HG02588 (cell line): ENCODE measurements around the gene CAMKMT.
A peak's percentile ranks its signal among the peaks of the same experiment; 100 is the strongest.
"Not testable (repeated sequence)": the region's sequence is repeated elsewhere in the genome, so short reads cannot be mapped to it uniquely, and the experiment has no call there.

Source experiments
- ATAC-seq: cut with Tn5 transposase; IDR thresholded peaks from one replicate; pipeline ENCODE4 v1.9.1; 2021; ENCODE audit warnings: mild to moderate bottlenecking, moderate library complexity; ENCODE audit not compliant: unreplicated experiment

The CAMKMT gene

GRCh38 chr2:44358503-44358902, 3.2 kb upstream of the CAMKMT start:
- no peak for ATAC-seq

DNA sequence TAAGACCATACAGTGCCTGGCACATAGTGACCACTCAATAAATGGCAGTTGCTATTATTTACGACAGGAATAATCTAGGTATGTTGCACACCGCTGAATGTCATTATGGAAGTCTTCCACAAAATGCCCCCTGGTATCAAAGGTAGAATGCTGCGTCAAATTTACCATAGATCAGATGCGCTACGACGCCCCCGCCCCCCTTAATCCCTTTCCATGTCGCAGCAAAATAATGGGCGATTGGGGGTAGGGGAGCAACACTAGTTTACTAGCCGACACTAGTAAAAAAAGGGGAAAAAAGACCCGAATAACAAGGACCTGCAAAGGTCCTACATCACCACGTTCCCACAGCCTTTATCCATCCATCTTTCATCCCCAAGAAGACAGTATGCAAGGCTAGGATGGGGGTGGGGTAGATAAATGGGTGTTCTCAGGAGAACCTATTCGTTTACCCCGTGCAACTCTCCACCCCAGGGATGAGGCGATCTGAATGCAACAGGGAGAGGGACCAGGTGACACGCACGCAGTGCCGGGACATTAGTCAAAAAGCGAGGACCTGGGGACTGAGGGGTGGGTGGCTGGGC, 908 bp upstream of the CAMKMT start:
- ATAC-seq, result peak; percentile 17

- ATAC-seq, result peak; percentile 19
Observed at GRCh38 chr2:44362207-44363015, 664 bp downstream of the CAMKMT start.

- ATAC-seq, result no peak
Observed at GRCh38 chr2:44364604-44365003, 2.9 kb downstream of the CAMKMT start.

GRCh38 chr2:44367591-44367990, 5.8 kb downstream of the CAMKMT start:
- no peak for ATAC-seq

- ATAC-seq, result no peak
Observed at GRCh38 chr2:44369392-44369791, 7.6 kb downstream of the CAMKMT start.

DNA sequence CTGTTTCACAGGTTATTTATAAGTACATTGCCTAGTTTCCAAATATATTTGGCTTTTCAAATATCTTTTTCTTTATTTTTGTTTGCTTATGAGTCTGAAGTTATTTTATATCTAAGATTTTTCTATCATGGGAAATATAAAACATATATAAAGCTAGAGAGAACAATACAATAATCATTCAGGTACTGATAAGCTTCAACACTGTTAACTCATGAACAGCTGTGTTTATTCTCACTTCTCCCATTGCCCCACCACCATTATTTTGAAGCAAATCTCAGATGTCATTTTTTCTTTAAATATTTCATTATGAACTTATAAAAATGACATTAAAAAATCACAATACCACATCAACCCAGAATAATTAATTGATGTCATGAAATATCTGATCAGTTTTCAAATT, 9.7 kb downstream of the CAMKMT start:
- no peak for ATAC-seq

- no peak for ATAC-seq
Observed at GRCh38 chr2:44372246-44372645, 10.5 kb downstream of the CAMKMT start.

- no peak for ATAC-seq
Observed at GRCh38 chr2:44377486-44377885, 15.7 kb downstream of the CAMKMT start.

DNA sequence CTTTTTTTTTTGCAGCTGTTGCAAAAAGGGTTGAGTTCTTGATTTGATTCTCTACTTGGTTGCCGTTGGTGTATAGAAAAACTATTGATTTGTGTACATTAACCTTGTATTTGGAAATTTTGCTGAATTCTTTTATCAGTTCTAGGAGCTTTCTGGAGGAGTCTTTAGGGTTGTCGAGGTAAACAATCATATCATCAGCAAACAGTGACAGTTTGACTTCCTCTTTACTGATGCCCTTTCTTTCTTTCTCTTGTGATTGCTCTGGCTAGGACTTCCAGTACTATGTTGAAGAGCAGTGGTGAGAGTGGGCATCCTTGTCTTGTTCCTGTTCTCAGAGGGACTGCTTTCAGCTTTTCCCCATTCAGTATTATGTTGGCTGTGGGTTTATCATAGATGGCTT, 23.5 kb downstream of the CAMKMT start:
- ATAC-seq, result not testable (repeated sequence)

DNA sequence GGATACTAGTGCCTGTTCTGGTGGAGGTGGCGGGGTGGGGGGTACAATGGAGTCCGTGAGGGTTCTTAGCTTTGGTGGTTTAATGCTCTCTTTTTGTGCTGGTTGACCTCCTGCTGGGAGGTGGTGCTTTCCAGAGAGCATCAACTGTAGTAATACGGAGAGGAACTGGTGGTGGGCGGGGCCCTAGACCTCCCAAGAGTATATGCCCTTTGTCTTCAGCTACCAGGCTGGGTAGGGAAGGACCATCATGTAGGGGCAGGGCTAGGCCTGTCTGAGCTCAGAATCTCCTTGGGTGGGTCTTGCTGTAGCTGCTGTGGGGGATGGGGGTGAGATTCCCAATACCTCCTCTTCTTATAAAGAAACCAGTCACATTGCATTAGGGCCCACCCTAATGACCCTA, 27.1 kb downstream of the CAMKMT start:
- no peak for ATAC-seq

GRCh38 chr2:44389895-44390294, 28.1 kb downstream of the CAMKMT start:
- ATAC-seq, result no peak

- ATAC-seq, result no peak
Observed at GRCh38 chr2:44392338-44392943, 30.7 kb downstream of the CAMKMT start.

- ATAC-seq, result no peak
Observed at GRCh38 chr2:44397447-44398175, 35.9 kb downstream of the CAMKMT start.

DNA sequence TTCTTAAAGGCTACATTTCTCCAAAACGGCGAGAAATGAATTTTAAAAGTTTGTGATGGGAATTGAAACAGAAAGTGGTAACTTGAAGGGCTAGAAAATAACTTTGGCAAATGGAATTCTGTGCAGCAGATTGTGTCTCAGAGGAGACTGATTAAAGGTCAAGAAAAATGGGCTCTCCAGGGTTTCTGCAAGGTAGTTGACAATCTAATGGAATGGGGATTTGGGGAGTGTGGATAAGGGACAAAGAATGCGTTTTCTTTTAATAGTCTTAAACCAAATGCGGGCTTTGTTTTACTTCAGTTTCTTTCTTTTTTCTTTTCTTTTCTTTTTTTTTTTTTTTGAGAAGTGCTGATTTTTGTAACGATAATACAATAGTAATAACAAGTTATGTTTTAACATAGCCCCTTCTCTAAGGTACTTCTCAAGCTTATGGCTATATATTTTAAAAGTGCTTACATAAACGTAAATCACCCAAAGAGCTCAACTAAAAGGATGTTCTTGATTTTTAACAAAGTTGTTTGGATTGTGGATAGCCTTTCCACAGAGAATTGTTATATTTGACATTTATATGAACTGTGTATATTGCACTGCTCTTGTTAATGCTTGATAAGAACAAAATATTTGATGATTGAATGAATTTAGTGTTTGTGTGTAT, 36.6 kb downstream of the CAMKMT start:
- no peak for ATAC-seq

- ATAC-seq, result no peak
Observed at GRCh38 chr2:44420725-44421124, 59.0 kb downstream of the CAMKMT start.

DNA sequence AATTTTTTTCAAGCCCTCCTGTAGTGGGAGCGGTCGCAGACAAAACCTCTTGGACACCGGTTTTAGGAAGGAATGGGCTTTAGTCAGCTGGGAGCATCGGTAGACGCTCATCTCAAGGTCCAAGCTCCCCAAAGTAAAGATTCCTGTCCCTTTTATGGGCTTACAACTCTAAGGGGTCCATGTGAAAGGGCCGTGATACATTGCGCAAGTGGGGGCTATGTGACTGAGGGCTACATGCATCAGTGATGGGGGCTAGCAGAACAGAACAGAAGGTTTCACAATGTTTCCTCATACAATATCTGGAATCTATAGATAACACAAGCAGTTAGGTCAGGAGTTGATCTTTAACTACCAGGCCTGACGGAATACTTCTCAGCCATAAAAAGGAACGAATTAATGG, 62.5 kb downstream of the CAMKMT start:
- ATAC-seq, result no peak

- ATAC-seq, result no peak
Observed at GRCh38 chr2:44429034-44429433, 67.3 kb downstream of the CAMKMT start.

DNA sequence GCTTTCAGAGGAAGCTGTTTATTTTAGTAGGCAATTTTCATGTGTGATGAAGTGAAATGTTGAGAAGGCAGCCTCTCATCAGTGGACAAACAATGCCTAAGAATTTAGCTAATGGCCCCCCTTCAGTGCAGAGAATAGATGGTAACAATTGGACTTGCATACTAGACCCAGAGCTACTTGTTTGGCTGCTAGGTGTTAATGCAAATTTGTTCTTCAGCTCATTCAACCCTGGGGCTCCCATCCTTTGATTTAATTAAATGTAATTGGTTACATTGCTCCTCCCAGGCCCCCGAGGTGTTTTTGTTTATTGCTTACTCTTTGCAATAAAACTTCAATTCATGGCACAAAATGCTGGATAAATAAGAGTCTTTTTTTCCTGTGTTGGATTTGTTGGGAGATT, 68.6 kb downstream of the CAMKMT start:
- no peak for ATAC-seq

DNA sequence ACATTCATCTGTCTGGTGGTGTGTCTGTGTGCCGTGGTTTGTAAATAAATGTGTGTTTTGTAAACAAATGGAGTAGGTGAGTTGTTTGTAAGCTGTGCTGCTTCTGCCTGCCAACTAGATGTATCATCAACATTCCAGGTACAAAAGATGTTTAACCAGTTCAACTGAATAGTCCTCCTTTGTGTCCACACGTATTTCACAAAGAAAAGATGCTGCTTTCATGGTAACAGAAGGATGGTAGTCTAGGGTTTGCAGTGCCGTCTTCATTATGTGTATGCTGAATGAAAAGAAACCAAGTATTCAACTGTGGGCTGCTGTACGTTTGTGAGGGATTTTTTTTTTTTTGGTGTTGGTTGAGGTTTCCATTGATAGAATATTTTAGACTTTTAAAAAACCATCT, 72.1 kb downstream of the CAMKMT start:
- no peak for ATAC-seq

- no peak for ATAC-seq
Observed at GRCh38 chr2:44441200-44441599, 79.5 kb downstream of the CAMKMT start.
